HepG2 (cell line): Measurements from ENCODE around the gene ELOVL2. TPM values are rescaled to one million over a fixed set of nuclear protein-coding genes. Genes with fewer than 3 reads are reported as not detected.

Experiments used
- ATAC-seq: fragments of 200-7000 bp; cut with Tn5 transposase; 3 replicates; pipeline ENCODE4 v1.9.1; 2020; ENCODE audit warnings: mild to moderate bottlenecking, moderate library complexity
- BruUV-seq: library from RNA; stranded (reverse); fragments of 400-500 nt; replicated peaks from 2 replicates; lab custom pipeline; 2021; lab: Mats Ljungman, UMichigan
- CTCF ChIA-PET: fragments of 300-600 bp; formaldehyde crosslinking; extraction: SDS; loops from one replicate; lab custom pipeline; 2021; ENCODE audit warnings: low total read pairs, inconsistent platforms, low intra/inter-chr PET ratio; lab: Yijun Ruan, JAX
- POLR2A ChIA-PET: fragments of 350-600 bp; sonication (Branson Sonifier 250); formaldehyde crosslinking; loops from one replicate; lab custom pipeline; 2020; ENCODE audit warnings: antibody characterized with exemption, inconsistent platforms; lab: Yijun Ruan, JAX
- DNase-seq: peaks from one replicate; pipeline ENCODE4 v3.0.0-alpha.2; 2015; ENCODE audit warnings: low spot score
- FAIRE-seq: peaks from 3 replicates; lab custom pipeline; 2011; peaks lifted over from hg19 to GRCh38; lab: Jason Lieb, UNC
- H2AFZ ChIP-seq: one replicate; pipeline ENCODE4 v1.6.1; 2011; ENCODE audit warnings: low read length, inconsistent platforms
- H3K27ac ChIP-seq: fragments of 300-600 bp; 3 replicates; pipeline ENCODE4 v1.8.0; 2011; ENCODE audit warnings: mixed run types, mild to moderate bottlenecking, mixed read lengths, low read length, inconsistent platforms; ENCODE audit not compliant: insufficient read depth; ENCODE audit errors: extremely low read length
- H3K27me3 ChIP-seq, 2 experiments: fragments of 200-600 bp in 1 of 2; 2 replicates in 1 of 2; 3 replicates in 1 of 2; pipeline versions ENCODE4 v1.6.0 to v1.8.0; 2011; ENCODE audit warnings: low read length in 2 of 2, mild to moderate bottlenecking in 2 of 2, moderate library complexity in 2 of 2, inconsistent platforms in 1 of 2; ENCODE audit not compliant: insufficient read depth in 2 of 2, control insufficient read depth in 1 of 2
- H3K36me3 ChIP-seq, 2 experiments: fragments of 200-600 bp in 1 of 2; replicated peaks in 1 of 2; 2 replicates in 1 of 2; 3 replicates in 1 of 2; pipeline versions ENCODE4 v1.5.1 to v1.8.0; 2011; ENCODE audit warnings: low read length in 2 of 2, inconsistent platforms in 1 of 2; ENCODE audit not compliant: insufficient read depth in 2 of 2, control insufficient read depth in 1 of 2
- H3K4me1 ChIP-seq: 2 replicates; pipeline ENCODE4 v1.5.1; 2012; ENCODE audit warnings: low read length, inconsistent platforms; ENCODE audit not compliant: insufficient read depth
- H3K4me2 ChIP-seq: 2 replicates; pipeline ENCODE4 v1.6.0; 2011; ENCODE audit warnings: low read depth, low read length, inconsistent platforms
- H3K4me3 ChIP-seq, 3 experiments: fragments of 200-600 bp in 1 of 3; sonication (generic), shearing (Covaris generic) in 1 of 3; replicated peaks in 1 of 3; 2 replicates each; pipeline ENCODE4 v1.5.1; 2011 to 2016; ENCODE audit warnings: low read length in 3 of 3, inconsistent platforms in 2 of 3, low read depth in 2 of 3, mild to moderate bottlenecking in 2 of 3, control low read depth in 1 of 3, mixed read lengths in 1 of 3; ENCODE audit not compliant: insufficient read depth in 1 of 3
- H3K79me2 ChIP-seq: one replicate; pipeline ENCODE4 v1.6.1; 2011; ENCODE audit warnings: low read length, inconsistent platforms; ENCODE audit not compliant: insufficient read depth
- H3K9ac ChIP-seq: 2 replicates; pipeline ENCODE4 v1.6.0; 2011; ENCODE audit warnings: mild to moderate bottlenecking, low read depth, low read length, inconsistent platforms; ENCODE audit not compliant: insufficient read depth
- H3K9me3 ChIP-seq: 2 replicates; pipeline ENCODE4 v1.5.1; 2012; ENCODE audit warnings: mild to moderate bottlenecking, low read length
- H4K20me1 ChIP-seq: 2 replicates; pipeline ENCODE4 v1.6.0; 2011; ENCODE audit warnings: inconsistent platforms, mild to moderate bottlenecking, low read length, moderate library complexity; ENCODE audit not compliant: insufficient read depth
- AFF4 ChIP-seq: sonication (generic); formaldehyde crosslinking; IDR thresholded peaks from 2 replicates; pipeline ENCODE4 v1.4.0; 2020; ENCODE audit warnings: missing genetic modification reagents
- FOXP4 ChIP-seq: sonication (generic); formaldehyde crosslinking; IDR thresholded peaks from 2 replicates; pipeline ENCODE4 v1.4.0; 2020; ENCODE audit warnings: missing genetic modification reagents
- HNRNPH1 ChIP-seq: fragments of 200-400 bp; formaldehyde crosslinking; optimal IDR thresholded peaks from 2 replicates; pipeline ENCODE3; 2017; ENCODE audit warnings: mild to moderate bottlenecking, low read depth, low read length
- KLF13 ChIP-seq: sonication (generic); formaldehyde crosslinking; IDR thresholded peaks from 2 replicates; pipeline ENCODE4 v1.4.0; 2020; ENCODE audit warnings: mild to moderate bottlenecking, missing genetic modification reagents
- PRMT3 ChIP-seq: sonication (generic); formaldehyde crosslinking; IDR thresholded peaks from 2 replicates; pipeline ENCODE4 v1.8.1; 2022; ENCODE audit warnings: low read depth, mild to moderate bottlenecking, moderate library complexity, missing genetic modification reagents, borderline replicate concordance
- RELA ChIP-seq: sonication (generic); formaldehyde crosslinking; IDR thresholded peaks from 2 replicates; pipeline ENCODE4 v1.4.0; 2020; ENCODE audit warnings: missing genetic modification reagents
- ZNF280D ChIP-seq: sonication (generic); formaldehyde crosslinking; IDR thresholded peaks from 2 replicates; pipeline ENCODE4 v1.5.1; 2020; ENCODE audit warnings: mild to moderate bottlenecking, missing genetic modification reagents
- ZNF549 ChIP-seq: sonication (generic); formaldehyde crosslinking; IDR thresholded peaks from 2 replicates; pipeline ENCODE4 v1.5.0; 2020; ENCODE audit warnings: missing genetic modification reagents
- ZNF841 ChIP-seq: sonication (generic); formaldehyde crosslinking; IDR thresholded peaks from 2 replicates; pipeline ENCODE4 v1.8.1; 2023; ENCODE audit warnings: missing genetic modification reagents, borderline replicate concordance
- WGBS: methylation state at CpG from one replicate; pipeline ENCODE4 v1.1.6; 2017; ENCODE audit warnings: low lambda C conversion rate; 5-methylcytosine and 5-hydroxymethylcytosine counted together
- in situ Hi-C: cut with HindIII; loops from 2 replicates; pipeline ENCODE4 v1.10.0; 2017; ENCODE audit warnings: low pct_unique_long_range_greater_than_20kb; ENCODE audit not compliant: extremely low pct_ligation_motif_present
- intact Hi-C: fragments of 100-400 bp; cut with micrococcal nuclease; formaldehyde crosslinking; loops from one replicate; pipeline ENCODE4 v1.10.0; 2022; ENCODE audit not compliant: unreplicated experiment
- polyA plus RNA-seq, 8 experiments: library from polyadenylated mRNA; depleted of rRNA in 3 of 8; stranded (reverse) in 7 of 8; unstranded in 1 of 8; fragments of >200 nt; fragmentation: Illumina TruSeq in 4 of 8; extraction: Trizol in 4 of 8; gene quantifications; 2 replicates each; pipeline versions ENCODE4 v1.2.1 to v1.2.3, GENCODE V29; 2011 to 2016; ENCODE audit warnings: low read depth in 4 of 8, missing spikeins in 1 of 8, mixed read lengths in 1 of 8; ENCODE audit not compliant: insufficient read depth in 1 of 8
- total RNA-seq, 5 experiments: library from RNA; depleted of rRNA; stranded (reverse); fragments of >200 nt; fragmentation: Illumina TruSeq; extraction: Trizol; gene quantifications; 2 replicates each; pipeline ENCODE4 v1.2.3, GENCODE V29; 2016; ENCODE audit warnings: low read depth in 1 of 5

Gene ELOVL2
- total and polyA plus RNA-seq, 2 of the 13 experiments (the other 11 are each of a cell fraction or from before 2014, with no cell fraction given) = 43.6 to 65.4 TPM

- no peak overlapping the region for H3K4me3 ChIP-seq
- ATAC-seq = no peak
- no peak for FAIRE-seq
- no peaks in the 10 kb centered on the region for H3K79me2 ChIP-seq
- intact Hi-C loops = no loop called here
- in situ Hi-C loops = no loop called here
- DNase-seq = no peak
- 9% methylated on average over 1 of the region's 1 CpG for WGBS
- H3K27ac ChIP-seq = no peak overlapping the region
- BruUV-seq = no TSS peak
- POLR2A ChIA-PET = no interaction called here
- H3K9ac ChIP-seq = no peak overlapping the region
- TF ChIP-seq ZNF841 (CRISPR knock-in tag) = no peak
- no peak for TF ChIP-seq PRMT3 (CRISPR knock-in tag)
- TF ChIP-seq KLF13 (CRISPR knock-in tag) = no peak
- TF ChIP-seq ZNF549 = no peak
- TF ChIP-seq AFF4 (CRISPR knock-in tag) = no peak
- TF ChIP-seq RELA (CRISPR knock-in tag) = no peak
- TF ChIP-seq HNRNPH1 = no peak
- no peak for TF ChIP-seq FOXP4 (CRISPR knock-in tag)
- TF ChIP-seq ZNF280D = no peak
- peaks cover 18% of the 10 kb centered on the region for H3K4me1 ChIP-seq
- no peaks in the 10 kb centered on the region for H3K9me3 ChIP-seq
- H3K36me3 ChIP-seq = no peaks in the 10 kb centered on the region
- H3K27me3 ChIP-seq = no peaks in the 10 kb centered on the region
- H2AFZ ChIP-seq = no peak overlapping the region
- CTCF ChIA-PET = no interaction called here
- H4K20me1 ChIP-seq = no peaks in the 10 kb centered on the region
- H3K4me2 ChIP-seq = no peak overlapping the region
These were observed 98.3 kb downstream of the ELOVL2 start for GRCh38 chr6:10945845-10946244.
